ENCODE results near the gene GPR17. TPM values are rescaled to one million over a fixed set of nuclear protein-coding genes. Genes with fewer than 3 reads are reported as not detected.
A peak's percentile ranks its signal among the peaks of the same experiment; 100 is the strongest.

GPR17 gene
- total RNA-seq = 1 to 10 TPM in 2 of 8 experiments, under 1 TPM in 5, not detected in 1; 0.27 to 1.7 (median 0.45) TPM

GRCh38 chr2:127645395-127646291, at the start of gene GPR17:
GPR17 (plus strand) TSS chr2:127646153; CDS start chr2:127650736, 4,583 bp downstream.
- no peak within 1 kb of the TSS for H3K27ac ChIP-seq

DNA sequence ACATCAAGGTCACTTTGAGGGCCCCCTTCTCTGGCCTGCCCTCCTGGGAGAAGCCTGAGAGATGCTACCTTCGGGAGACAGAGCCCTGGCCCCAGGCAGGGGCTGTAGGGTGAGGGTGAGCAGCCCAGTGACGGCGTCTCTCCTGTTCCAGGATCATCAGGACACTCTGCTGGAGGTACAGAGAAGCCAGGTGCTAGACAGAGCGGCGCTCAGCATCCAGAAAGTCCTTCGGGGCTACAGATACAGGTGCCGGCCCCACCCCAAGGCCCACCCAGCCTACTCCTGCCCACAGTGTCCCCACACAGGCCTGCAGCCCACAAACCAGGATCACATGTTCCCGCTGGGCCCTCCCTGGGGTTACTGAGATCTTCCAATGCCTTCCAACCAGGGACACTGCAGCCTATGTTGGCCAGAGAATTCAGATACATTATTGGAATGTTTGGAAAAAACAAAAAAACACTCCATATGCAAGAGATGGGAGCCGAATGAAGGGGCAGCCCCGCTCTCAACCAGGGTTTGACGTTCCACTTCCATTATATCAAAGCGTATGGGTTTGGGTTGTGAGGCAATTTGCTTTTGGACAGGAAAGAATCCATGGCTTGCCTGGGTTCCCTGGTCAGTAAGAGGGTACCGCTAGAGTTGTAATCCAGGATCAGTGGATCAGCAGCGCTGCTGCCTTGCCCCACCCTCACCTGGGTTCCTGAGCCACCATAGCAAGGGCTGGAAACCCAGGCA, 49.5 kb upstream of the GPR17 start:
- 70 to 100% (median 82%) methylated on average over 1 to 8 of the region's 14 CpGs; no CpG with 5 or more reads in 6 of the 10 experiments for WGBS, 10 experiments
- no peak overlapping the region for H3K27ac ChIP-seq
- no peak for ATAC-seq (replicated peaks in 6 of 8)
- in situ Hi-C loops (cut with MboI; ENCODE audit: low pct_unique_long_range_greater_than_20kb in 2 of 9, low sequenced_read_pairs in 9 of 9, unreplicated experiment in 9 of 9) = no loop called here
- H3K4me3 ChIP-seq = no peak overlapping the region
- no peaks in the 10 kb centered on the region for H3K4me1 ChIP-seq (replicated peaks in 1 of 2)

More at GRCh38 chr2:127645395-127646291, at the start of gene GPR17:
- in situ Hi-C loops (cut with MboI; ENCODE audit: low pct_unique_long_range_greater_than_20kb in 2 of 9, low sequenced_read_pairs in 9 of 9, unreplicated experiment in 9 of 9) = no loop called here
- ATAC-seq (replicated peaks in 6 of 8) = peak in 5 of 8 experiments; percentile 78 to 88 (median 87)
- Histone ChIP-seq H3K4me1 (replicated peaks in 1 of 2) (peaks cover 10 to 30% of the 10 kb centered on the region in 2 donors), H3K4me3 (no peak within 1 kb of the TSS)
- 19 to 100% (median 50%) methylated on average over 2 to 5 of the region's 37 CpGs; no CpG with 5 or more reads in 3 of the 10 experiments for WGBS, 10 experiments

DNA sequence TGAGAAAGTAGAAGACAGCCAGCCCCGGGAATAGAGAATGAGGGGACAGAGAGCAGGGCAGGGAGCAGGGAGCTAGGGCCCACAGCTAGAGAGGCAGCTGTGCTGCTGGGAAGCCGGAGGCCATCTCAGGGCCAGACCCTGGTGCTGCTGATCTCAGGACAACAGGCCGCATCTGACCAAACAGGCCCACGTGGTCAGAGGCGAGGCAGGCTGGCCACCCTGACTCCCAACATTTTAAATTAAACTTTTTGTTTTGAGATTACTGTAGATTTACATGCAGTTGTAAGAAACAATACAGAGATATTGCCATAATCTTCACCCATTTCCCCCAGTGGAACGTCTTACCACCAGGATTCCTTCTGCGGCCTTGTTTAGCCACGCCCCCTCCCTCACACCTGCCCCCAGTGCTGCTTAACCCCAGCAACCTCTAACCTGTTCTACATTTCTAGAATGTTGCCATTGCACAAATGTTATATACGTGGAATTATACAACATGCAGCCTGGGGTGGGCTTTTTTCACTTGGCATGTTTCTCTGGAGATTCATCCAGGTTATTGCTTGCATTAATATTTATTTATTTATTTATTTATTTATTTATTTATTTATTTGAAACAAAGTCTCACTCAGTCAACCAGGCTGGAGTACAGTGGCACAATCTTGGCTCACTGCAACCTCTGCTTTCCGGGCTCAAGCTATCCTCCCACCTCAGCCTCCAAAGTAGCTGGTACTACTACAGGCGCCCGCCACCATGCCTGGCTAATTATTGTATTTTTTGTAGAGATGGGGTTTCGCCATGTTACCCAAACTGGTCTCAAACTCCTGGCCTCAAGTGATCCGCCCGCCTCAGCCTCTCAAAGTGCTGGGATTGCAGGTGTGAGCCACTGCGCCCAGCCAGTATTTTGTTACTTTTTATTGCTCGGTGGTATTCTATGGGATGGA, 48.6 kb upstream of the GPR17 start:
- no peak for ATAC-seq (replicated peaks in 6 of 8)
- Histone ChIP-seq H3K27ac (no peak overlapping the region), H3K4me3 (no peak overlapping the region), H3K4me1 (replicated peaks in 1 of 2) (no peaks in the 10 kb centered on the region)
- in situ Hi-C loops (cut with MboI; ENCODE audit: low pct_unique_long_range_greater_than_20kb in 2 of 9, low sequenced_read_pairs in 9 of 9, unreplicated experiment in 9 of 9) = no loop called here
- WGBS, 10 experiments = 57 to 100% (median 84%) methylated on average over 1 to 10 of the region's 17 CpGs; no CpG with 5 or more reads in 1 of the 10 experiments

- H3K4me1 ChIP-seq (replicated peaks in 1 of 2) = no peaks in the 10 kb centered on the region
- 31 to 93% (median 80%) methylated on average over 1 to 4 of the region's 4 CpGs; no CpG with 5 or more reads in 1 of the 10 experiments for WGBS, 10 experiments
- no peak overlapping the region for H3K4me3 ChIP-seq
- H3K27ac ChIP-seq = no peak overlapping the region
- ATAC-seq (replicated peaks in 6 of 8) = no peak
- in situ Hi-C loops (cut with MboI; ENCODE audit: low pct_unique_long_range_greater_than_20kb in 2 of 9, low sequenced_read_pairs in 9 of 9, unreplicated experiment in 9 of 9) = no loop called here
Observed at GRCh38 chr2:127597984-127598380, 48.0 kb upstream of the GPR17 start.

DNA sequence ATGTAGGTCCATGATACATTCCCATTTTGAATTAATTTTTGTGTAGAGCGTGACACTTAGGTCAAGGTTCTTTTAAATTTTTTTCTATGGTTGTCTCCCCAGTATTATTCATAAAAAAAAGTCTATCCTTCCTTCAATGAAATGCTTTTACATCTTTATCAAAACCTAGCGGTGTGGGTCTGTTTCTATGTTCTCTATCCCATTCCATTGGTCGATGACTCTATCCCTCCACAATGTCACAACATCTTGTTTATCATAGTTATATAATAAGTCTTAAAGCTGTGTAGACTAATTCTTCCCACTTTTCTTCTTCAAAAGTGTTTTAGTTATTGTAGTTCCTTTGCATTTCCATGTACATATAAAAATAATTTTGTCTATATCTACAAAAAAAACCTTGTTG, 47.2 kb upstream of the GPR17 start:
- no peak overlapping the region for H3K27ac ChIP-seq

DNA sequence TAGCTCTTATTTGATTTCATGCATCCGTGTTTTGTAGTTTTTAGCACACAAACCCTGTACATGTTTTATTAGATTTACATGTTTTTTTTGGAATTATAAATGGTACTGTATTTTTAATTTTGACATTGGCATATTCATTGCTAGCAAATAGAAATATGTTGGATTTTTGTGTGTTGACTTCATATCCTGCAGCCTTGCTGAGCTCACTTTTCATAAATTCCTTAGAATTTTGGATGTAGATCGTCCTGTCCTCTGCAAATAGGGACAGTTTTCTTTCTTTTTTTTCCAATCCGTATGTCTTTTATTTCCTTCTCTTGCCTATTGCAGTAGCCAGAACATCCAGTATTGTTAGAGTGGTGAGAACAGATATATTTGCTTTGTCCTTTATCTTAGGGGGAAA, 46.7 kb upstream of the GPR17 start:
- in situ Hi-C loops (cut with MboI; ENCODE audit: low pct_unique_long_range_greater_than_20kb in 2 of 9, low sequenced_read_pairs in 9 of 9, unreplicated experiment in 9 of 9) = no loop called here
- WGBS, 10 experiments = 29 to 100% (median 82%) methylated on average over 1 to 3 of the region's 3 CpGs
- no peak for ATAC-seq (replicated peaks in 6 of 8)
- Histone ChIP-seq H3K27ac (no peak overlapping the region), H3K4me1 (replicated peaks in 1 of 2) (no peaks in the 10 kb centered on the region), H3K4me3 (no peak overlapping the region)

More for the DNA sequence above, 47.2 kb upstream of the GPR17 start:
- no peak overlapping the region for H3K4me3 ChIP-seq
- 72 to 100% (median 87%) methylated on average over 1 to 3 of the region's 3 CpGs for whole genome bisulfite sequencing, 10 experiments
- no peak for ATAC-seq (replicated peaks in 6 of 8)
- in situ Hi-C loops (cut with MboI; ENCODE audit: low pct_unique_long_range_greater_than_20kb in 2 of 9, low sequenced_read_pairs in 9 of 9, unreplicated experiment in 9 of 9) = no loop called here
- no peaks in the 10 kb centered on the region for H3K4me1 ChIP-seq (replicated peaks in 1 of 2)

GRCh38 chr2:127604986-127605385, 41.0 kb upstream of the GPR17 start:
- Histone ChIP-seq H3K4me3 (no peak overlapping the region), H3K4me1 (replicated peaks in 1 of 2) (no peaks in the 10 kb centered on the region), H3K27ac (no peak overlapping the region)
- no peak for ATAC-seq (replicated peaks in 6 of 8)
- in situ Hi-C loops (cut with MboI; ENCODE audit: low pct_unique_long_range_greater_than_20kb in 2 of 9, low sequenced_read_pairs in 9 of 9, unreplicated experiment in 9 of 9) = no loop called here
- WGBS, 10 experiments = 64 to 93% (median 89%) methylated on average over 2 to 7 of the region's 8 CpGs; no CpG with 5 or more reads in 2 of the 10 experiments

- H3K27ac ChIP-seq = no peak overlapping the region
- in situ Hi-C loops (cut with MboI; ENCODE audit: low pct_unique_long_range_greater_than_20kb in 2 of 9, low sequenced_read_pairs in 9 of 9, unreplicated experiment in 9 of 9) = no loop called here
- no peaks in the 10 kb centered on the region for H3K4me1 ChIP-seq (replicated peaks in 1 of 2)
- ATAC-seq (replicated peaks in 6 of 8) = peak in 1 of 8 experiments; percentile 56
- 55 to 100% (median 87%) methylated on average over 2 to 7 of the region's 7 CpGs; no CpG with 5 or more reads in 4 of the 10 experiments for WGBS, 10 experiments
- no peak overlapping the region for H3K4me3 ChIP-seq
Observed at GRCh38 chr2:127605691-127606263, 40.2 kb upstream of the GPR17 start.

- ATAC-seq (replicated peaks in 6 of 8) = peak in 3 of 8 experiments; percentile 41 to 70 (median 48)
- WGBS, 10 experiments = 50 to 88% (median 78%) methylated on average over 1 to 11 of the region's 17 CpGs; no CpG with 5 or more reads in 4 of the 10 experiments
Observed at GRCh38 chr2:127606625-127607398, 39.1 kb upstream of the GPR17 start.

GRCh38 chr2:127607399-127607908, 38.5 kb upstream of the GPR17 start:
- H3K4me3 ChIP-seq = no peak overlapping the region
- no peak overlapping the region for H3K27ac ChIP-seq
- no peaks in the 10 kb centered on the region for H3K4me1 ChIP-seq (replicated peaks in 1 of 2)
- in situ Hi-C loops (cut with MboI; ENCODE audit: low pct_unique_long_range_greater_than_20kb in 2 of 9, low sequenced_read_pairs in 9 of 9, unreplicated experiment in 9 of 9) = no loop called here
- 66 to 100% (median 83%) methylated on average over 1 to 7 of the region's 9 CpGs; no CpG with 5 or more reads in 6 of the 10 experiments for WGBS, 10 experiments
- no peak for ATAC-seq (replicated peaks in 6 of 8)

More at GRCh38 chr2:127606625-127607398, 39.1 kb upstream of the GPR17 start:
- H3K4me3 ChIP-seq = no peak overlapping the region
- in situ Hi-C loops (cut with MboI; ENCODE audit: low pct_unique_long_range_greater_than_20kb in 2 of 9, low sequenced_read_pairs in 9 of 9, unreplicated experiment in 9 of 9) = no loop called here
- no peak overlapping the region for H3K27ac ChIP-seq
- H3K4me1 ChIP-seq (replicated peaks in 1 of 2) = no peaks in the 10 kb centered on the region

Measured in motor neuron (in vitro differentiated cells).